ENCODE results near the gene AUP1. TPM values are rescaled to one million over a fixed set of nuclear protein-coding genes. Genes with fewer than 3 reads are reported as not detected.

The AUP1 gene
- total and polyA plus RNA-seq, 9 of the 15 experiments (the other 6 are each of a cell fraction or from before 2014, with no cell fraction given), result 70.7 to 245 (median 165) TPM

DNA sequence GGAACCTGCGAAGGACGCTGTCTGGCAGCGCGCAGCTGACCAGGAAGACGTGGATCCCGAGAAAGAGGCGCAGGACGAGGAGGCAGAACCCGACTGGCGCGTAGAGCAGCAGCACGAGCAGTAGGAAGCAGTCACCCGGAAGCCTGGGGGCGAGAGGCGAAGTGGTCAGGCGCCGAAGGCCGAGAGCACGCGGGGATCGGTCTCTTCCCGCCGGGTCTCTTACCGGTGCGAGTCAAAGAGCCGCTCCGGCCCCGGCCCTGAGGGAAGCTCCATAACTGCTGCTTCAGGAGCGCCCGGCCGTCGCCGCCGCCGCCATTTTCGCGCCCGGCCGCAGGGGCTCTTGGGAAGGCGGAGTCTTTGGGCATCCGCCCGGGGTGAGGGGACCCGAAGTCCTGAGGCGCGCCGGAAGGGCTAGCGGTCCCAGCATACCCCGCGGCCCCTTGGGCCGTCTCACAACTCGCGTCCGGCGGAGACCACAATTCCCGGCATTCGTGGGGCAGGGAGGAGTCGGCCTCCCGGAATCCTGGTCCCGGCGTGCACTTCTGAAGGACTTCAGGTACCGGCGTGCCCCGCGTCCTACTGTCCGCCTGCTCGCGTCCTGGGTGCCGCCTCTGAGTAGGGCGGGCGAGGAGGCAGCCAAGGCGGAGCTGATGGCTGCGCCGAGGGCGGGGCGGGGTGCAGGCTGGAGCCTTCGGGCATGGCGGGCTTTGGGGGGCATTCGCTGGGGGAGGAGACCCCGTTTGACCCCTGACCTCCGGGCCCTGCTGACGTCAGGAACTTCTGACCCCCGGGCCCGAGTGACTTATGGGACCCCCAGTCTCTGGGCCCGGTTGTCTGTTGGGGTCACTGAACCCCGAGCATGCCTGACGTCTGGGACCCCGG, at the start of gene AUP1, which contains the start of gene HTRA2 (continued):
- TF ChIP-seq, protein P1, sequence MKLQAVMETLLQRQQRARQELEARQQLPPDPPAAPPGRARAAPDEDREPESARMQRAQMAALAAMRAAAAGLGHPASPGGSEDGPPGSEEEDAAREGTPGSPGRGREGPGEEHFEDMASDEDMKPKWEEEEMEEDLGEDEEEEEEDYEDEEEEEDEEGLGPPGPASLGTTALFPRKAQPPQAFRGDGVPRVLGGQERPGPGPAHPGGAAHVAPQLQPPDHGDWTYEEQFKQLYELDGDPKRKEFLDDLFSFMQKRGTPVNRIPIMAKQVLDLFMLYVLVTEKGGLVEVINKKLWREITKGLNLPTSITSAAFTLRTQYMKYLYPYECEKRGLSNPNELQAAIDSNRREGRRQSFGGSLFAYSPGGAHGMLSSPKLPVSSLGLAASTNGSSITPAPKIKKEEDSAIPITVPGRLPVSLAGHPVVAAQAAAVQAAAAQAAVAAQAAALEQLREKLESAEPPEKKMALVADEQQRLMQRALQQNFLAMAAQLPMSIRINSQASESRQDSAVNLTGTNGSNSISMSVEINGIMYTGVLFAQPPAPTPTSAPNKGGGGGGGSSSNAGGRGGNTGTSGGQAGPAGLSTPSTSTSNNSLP (IDR thresholded peaks at IDR 0.05; ENCODE audit: borderline replicate concordance, low read depth, low read length), result no peak
- TF ChIP-seq NFIC (IDR thresholded peaks at IDR 0.05), result peak; percentile 39
- peak; percentile 72 for TF ChIP-seq POU5F1 (IDR thresholded peaks at IDR 0.05; ENCODE audit: borderline replicate concordance, low read depth, low read length, partially characterized antibody)
- TF ChIP-seq, protein P2, sequence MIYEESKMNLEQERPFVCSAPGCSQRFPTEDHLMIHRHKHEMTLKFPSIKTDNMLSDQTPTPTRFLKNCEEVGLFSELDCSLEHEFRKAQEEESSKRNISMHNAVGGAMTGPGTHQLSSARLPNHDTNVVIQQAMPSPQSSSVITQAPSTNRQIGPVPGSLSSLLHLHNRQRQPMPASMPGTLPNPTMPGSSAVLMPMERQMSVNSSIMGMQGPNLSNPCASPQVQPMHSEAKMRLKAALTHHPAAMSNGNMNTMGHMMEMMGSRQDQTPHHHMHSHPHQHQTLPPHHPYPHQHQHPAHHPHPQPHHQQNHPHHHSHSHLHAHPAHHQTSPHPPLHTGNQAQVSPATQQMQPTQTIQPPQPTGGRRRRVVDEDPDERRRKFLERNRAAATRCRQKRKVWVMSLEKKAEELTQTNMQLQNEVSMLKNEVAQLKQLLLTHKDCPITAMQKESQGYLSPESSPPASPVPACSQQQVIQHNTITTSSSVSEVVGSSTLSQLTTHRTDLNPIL (CRISPR knock-in tag; IDR thresholded peaks at IDR 0.05), result no peak
- TF ChIP-seq, protein P3, sequence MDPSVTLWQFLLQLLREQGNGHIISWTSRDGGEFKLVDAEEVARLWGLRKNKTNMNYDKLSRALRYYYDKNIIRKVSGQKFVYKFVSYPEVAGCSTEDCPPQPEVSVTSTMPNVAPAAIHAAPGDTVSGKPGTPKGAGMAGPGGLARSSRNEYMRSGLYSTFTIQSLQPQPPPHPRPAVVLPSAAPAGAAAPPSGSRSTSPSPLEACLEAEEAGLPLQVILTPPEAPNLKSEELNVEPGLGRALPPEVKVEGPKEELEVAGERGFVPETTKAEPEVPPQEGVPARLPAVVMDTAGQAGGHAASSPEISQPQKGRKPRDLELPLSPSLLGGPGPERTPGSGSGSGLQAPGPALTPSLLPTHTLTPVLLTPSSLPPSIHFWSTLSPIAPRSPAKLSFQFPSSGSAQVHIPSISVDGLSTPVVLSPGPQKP (CRISPR knock-in tag; IDR thresholded peaks at IDR 0.05), result no peak
- no peak for TF ChIP-seq CBX5 (IDR thresholded peaks at IDR 0.05; ENCODE audit: borderline replicate concordance, low read depth)
- TF ChIP-seq PML (IDR thresholded peaks at IDR 0.05; ENCODE audit: low read length), result peak; percentile 81
- no peak for TF ChIP-seq ZNF408 (CRISPR knock-in tag; IDR thresholded peaks at IDR 0.05; ENCODE audit: low read depth)
- TF ChIP-seq NCOA4 (IDR thresholded peaks at IDR 0.05; ENCODE audit: partially characterized antibody), result no peak
- TF ChIP-seq, protein P4, sequence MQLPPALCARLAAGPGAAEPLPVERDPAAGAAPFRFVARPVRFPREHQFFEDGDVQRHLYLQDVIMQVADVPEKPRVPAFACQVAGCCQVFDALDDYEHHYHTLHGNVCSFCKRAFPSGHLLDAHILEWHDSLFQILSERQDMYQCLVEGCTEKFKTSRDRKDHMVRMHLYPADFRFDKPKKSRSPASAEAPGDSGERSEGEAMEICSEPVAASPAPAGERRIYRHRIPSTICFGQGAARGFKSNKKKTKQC (CRISPR knock-in tag; IDR thresholded peaks at IDR 0.05), result peak; percentile 26
- TF ChIP-seq HMGN3 (IDR thresholded peaks at IDR 0.05; ENCODE audit: borderline replicate concordance, extremely low read depth, insufficient read length, low read depth, low read length), result peak; percentile 79
- no peak for TF ChIP-seq CC2D1A (IDR thresholded peaks at IDR 0.05)
- TF ChIP-seq, protein P5, sequence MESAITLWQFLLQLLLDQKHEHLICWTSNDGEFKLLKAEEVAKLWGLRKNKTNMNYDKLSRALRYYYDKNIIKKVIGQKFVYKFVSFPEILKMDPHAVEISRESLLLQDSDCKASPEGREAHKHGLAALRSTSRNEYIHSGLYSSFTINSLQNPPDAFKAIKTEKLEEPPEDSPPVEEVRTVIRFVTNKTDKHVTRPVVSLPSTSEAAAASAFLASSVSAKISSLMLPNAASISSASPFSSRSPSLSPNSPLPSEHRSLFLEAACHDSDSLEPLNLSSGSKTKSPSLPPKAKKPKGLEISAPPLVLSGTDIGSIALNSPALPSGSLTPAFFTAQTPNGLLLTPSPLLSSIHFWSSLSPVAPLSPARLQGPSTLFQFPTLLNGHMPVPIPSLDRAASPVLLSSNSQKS (CRISPR knock-in tag; IDR thresholded peaks at IDR 0.05), result no peak; the same call in 1 of the 2 replicates
- TF ChIP-seq SPI1 (IDR thresholded peaks at IDR 0.05; ENCODE audit: borderline replicate concordance, low read depth, low read length), result no peak
- TF ChIP-seq ZBTB1 (CRISPR knock-in tag; IDR thresholded peaks at IDR 0.05; ENCODE audit: borderline replicate concordance, low read depth), result no peak; the same call in 1 of the 2 replicates
- TF ChIP-seq SREBF1 (IDR thresholded peaks at IDR 0.05; ENCODE audit: borderline replicate concordance, low read depth, low read length), result no peak
- TF ChIP-seq, protein P6, sequence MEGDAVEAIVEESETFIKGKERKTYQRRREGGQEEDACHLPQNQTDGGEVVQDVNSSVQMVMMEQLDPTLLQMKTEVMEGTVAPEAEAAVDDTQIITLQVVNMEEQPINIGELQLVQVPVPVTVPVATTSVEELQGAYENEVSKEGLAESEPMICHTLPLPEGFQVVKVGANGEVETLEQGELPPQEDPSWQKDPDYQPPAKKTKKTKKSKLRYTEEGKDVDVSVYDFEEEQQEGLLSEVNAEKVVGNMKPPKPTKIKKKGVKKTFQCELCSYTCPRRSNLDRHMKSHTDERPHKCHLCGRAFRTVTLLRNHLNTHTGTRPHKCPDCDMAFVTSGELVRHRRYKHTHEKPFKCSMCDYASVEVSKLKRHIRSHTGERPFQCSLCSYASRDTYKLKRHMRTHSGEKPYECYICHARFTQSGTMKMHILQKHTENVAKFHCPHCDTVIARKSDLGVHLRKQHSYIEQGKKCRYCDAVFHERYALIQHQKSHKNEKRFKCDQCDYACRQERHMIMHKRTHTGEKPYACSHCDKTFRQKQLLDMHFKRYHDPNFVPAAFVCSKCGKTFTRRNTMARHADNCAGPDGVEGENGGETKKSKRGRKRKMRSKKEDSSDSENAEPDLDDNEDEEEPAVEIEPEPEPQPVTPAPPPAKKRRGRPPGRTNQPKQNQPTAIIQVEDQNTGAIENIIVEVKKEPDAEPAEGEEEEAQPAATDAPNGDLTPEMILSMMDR (IDR thresholded peaks at IDR 0.05 in 2 of 3, conservative IDR thresholded peaks at IDR 0.05 in 1 of 3; ENCODE audit: insufficient read depth in 2 of 3, low read depth in 1 of 3, low read length in 3 of 3), result no peak

All from K562 (cell line).